Measurements from ENCODE around the gene LAMA5.

GRCh38 chr20:62314711-62315302, 52.3 kb downstream of the LAMA5 start:
- no peak for TF ChIP-seq CTCF (IDR thresholded peaks at IDR 0.05)
- no peak for TF ChIP-seq EP300 (IDR thresholded peaks at IDR 0.05)
- no peak for TF ChIP-seq POLR2A (IDR thresholded peaks at IDR 0.05)
